ENCODE measurements around the gene BMP6. TPM values are rescaled to one million over a fixed set of nuclear protein-coding genes. Genes with fewer than 3 reads are reported as not detected.

BMP6 gene
- polyA plus RNA-seq, 3 donors: not detected

DNA sequence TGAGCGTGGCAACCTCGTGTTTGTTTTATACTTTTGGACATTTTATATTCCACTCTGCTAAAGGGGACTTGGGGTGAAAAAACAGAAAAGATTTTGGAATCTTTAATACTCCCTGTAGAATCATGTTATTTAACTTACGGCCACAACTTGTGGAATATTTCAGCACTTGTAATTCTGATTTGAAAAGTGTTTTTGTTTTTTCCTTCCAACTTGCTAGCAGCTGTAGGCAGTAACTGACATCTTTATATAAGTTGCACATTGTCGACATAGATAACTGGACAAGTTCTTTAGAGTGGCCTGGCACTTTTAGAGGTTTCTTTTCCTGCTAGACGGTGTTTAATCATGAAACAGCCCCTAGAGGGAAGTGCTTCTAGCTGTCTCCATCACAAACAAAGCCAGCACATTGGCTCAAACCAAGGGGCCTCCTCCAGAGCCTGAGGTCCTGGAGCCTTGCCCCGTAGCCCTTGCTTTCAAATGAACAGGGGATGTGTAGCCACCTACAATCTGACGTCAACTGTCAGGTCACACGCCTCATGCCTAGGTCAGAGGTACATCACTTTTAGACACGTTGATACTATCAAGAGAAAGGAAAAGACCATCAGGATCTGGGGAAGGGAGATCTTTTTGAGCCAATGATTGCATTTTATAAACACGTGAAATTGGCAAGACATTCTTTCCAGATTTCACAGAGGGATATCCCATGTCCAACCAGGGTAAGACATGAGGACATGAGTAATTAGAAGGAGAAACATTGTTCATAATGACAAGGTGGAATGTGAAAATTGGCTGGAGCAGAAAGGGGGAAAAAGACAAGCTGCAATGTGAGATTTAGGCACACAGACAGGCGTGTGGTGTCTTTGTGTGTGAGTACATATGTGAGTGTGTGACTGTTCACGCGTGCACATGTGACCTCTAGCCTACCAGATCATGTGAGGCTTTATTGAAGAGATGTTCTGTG lies 92.6 kb downstream of the BMP6 start:
- Histone ChIP-seq H4K20me1 (ENCODE audit: insufficient read depth, low read length) (no peaks in the 10 kb centered on the region), H3K27ac (ENCODE audit: low read depth in 1 of 2, low read length in 2 of 2) (no peak overlapping the region), H2AFZ (ENCODE audit: insufficient read depth, low read depth, low read length, poor library complexity, severe bottlenecking) (no peak overlapping the region), H3K9ac (ENCODE audit: insufficient read depth, low read length, poor library complexity, severe bottlenecking) (no peak overlapping the region), H3K4me2 (replicated peaks; ENCODE audit: extremely low read depth, low read length, poor library complexity, severe bottlenecking) (no peak overlapping the region), H3K79me2 (ENCODE audit: insufficient read depth, low read length) (no peaks in the 10 kb centered on the region), H3K36me3 (replicated peaks in 1 of 2; ENCODE audit: control insufficient read depth in 1 of 2, insufficient read depth in 2 of 2, low read length in 2 of 2) (no peaks in the 10 kb centered on the region), H3K9me3 (replicated peaks in 1 of 2; ENCODE audit: control insufficient read depth in 1 of 2, insufficient read depth in 1 of 2, low read length in 2 of 2) (no peaks in the 10 kb centered on the region), H3K4me1 (ENCODE audit: control insufficient read depth in 1 of 2, insufficient read depth in 2 of 2, low read length in 2 of 2) (no peaks in the 10 kb centered on the region), H3K4me3 (replicated peaks in 1 of 3; ENCODE audit: low read depth in 2 of 3, low read length in 3 of 3) (no peak overlapping the region), H3K27me3 (ENCODE audit: control insufficient read depth in 2 of 2, insufficient read depth in 2 of 2, low read length in 2 of 2) (no peaks in the 10 kb centered on the region)
- Mint-ChIP-seq H3K4me3 (no peak overlapping the region), H3K4me1 (no peaks in the 10 kb centered on the region), H3K36me3 (no peaks in the 10 kb centered on the region), H3K27me3 (ENCODE audit: low read depth in 3 of 3) (peaks cover 0 to 3% (median 0%) of the 10 kb centered on the region in 3 donors), H3K9me3 (peaks cover 0 to 2% (median 0%) of the 10 kb centered on the region in 7 donors), H3K27ac (no peak overlapping the region)
- DNase-seq: no peak
- TF ChIP-seq, protein P1, sequence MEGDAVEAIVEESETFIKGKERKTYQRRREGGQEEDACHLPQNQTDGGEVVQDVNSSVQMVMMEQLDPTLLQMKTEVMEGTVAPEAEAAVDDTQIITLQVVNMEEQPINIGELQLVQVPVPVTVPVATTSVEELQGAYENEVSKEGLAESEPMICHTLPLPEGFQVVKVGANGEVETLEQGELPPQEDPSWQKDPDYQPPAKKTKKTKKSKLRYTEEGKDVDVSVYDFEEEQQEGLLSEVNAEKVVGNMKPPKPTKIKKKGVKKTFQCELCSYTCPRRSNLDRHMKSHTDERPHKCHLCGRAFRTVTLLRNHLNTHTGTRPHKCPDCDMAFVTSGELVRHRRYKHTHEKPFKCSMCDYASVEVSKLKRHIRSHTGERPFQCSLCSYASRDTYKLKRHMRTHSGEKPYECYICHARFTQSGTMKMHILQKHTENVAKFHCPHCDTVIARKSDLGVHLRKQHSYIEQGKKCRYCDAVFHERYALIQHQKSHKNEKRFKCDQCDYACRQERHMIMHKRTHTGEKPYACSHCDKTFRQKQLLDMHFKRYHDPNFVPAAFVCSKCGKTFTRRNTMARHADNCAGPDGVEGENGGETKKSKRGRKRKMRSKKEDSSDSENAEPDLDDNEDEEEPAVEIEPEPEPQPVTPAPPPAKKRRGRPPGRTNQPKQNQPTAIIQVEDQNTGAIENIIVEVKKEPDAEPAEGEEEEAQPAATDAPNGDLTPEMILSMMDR (IDR thresholded peaks at IDR 0.05): no peak
- WGBS (ENCODE audit: insufficient coverage): 86% methylated on average over 7 of the region's 13 CpGs
- intact Hi-C loops (cut with micrococcal nuclease): no loop called here

DNA sequence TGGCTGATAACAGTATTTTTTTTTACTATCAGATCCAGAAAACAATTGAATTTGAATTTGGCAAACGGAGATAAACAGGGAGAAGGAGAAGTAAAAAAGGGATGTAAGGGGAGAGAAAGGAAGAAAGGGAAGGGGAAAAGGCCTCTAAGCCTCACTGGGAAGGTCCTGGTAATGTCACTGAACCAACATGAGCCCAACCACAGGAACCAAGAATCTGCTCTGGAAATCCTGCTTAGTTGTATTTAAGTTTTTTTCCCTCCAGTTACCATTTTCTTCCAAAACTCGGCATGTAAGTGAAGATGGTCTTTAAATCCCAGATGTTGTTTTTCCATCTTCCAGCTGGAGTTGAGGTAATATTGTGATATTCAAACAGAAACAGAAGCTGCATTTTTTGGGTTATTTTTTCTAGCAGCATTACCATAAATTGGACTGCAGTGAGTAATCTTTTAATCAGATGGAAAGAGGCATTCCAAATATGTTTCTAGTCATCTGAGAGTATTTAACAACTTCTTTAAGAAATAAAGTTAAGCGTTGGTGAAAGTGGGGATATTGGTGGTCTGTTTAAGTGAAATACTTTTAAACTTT lies 93.6 kb downstream of the BMP6 start:
- H4K20me1 ChIP-seq (ENCODE audit: insufficient read depth, low read length): no peaks in the 10 kb centered on the region
- H3K9me3 ChIP-seq (replicated peaks in 1 of 2; ENCODE audit: control insufficient read depth in 1 of 2, insufficient read depth in 1 of 2, low read length in 2 of 2): no peaks in the 10 kb centered on the region
- no CpG with 5 or more reads among the region's 3 CpGs for WGBS (ENCODE audit: insufficient coverage)
- no peaks in the 10 kb centered on the region for H3K36me3 ChIP-seq (replicated peaks in 1 of 2; ENCODE audit: control insufficient read depth in 1 of 2, insufficient read depth in 2 of 2, low read length in 2 of 2)
- no peak overlapping the region for H3K27ac Mint-ChIP-seq
- H3K4me3 ChIP-seq (replicated peaks in 1 of 3; ENCODE audit: low read depth in 2 of 3, low read length in 3 of 3): no peak overlapping the region
- no peaks in the 10 kb centered on the region for H3K4me1 Mint-ChIP-seq
- no peaks in the 10 kb centered on the region for H3K27me3 ChIP-seq (ENCODE audit: control insufficient read depth in 2 of 2, insufficient read depth in 2 of 2, low read length in 2 of 2)
- no peaks in the 10 kb centered on the region for H3K4me1 ChIP-seq (ENCODE audit: control insufficient read depth in 1 of 2, insufficient read depth in 2 of 2, low read length in 2 of 2)
- H3K27ac ChIP-seq (ENCODE audit: low read depth in 1 of 2, low read length in 2 of 2): no peak overlapping the region
- no peak overlapping the region for H3K4me2 ChIP-seq (replicated peaks; ENCODE audit: extremely low read depth, low read length, poor library complexity, severe bottlenecking)
- peaks cover 0 to 6% (median 0%) of the 10 kb centered on the region in 3 donors for H3K27me3 Mint-ChIP-seq (ENCODE audit: low read depth in 3 of 3)
- intact Hi-C loops (cut with micrococcal nuclease): no loop called here
- no peak overlapping the region for H2AFZ ChIP-seq (ENCODE audit: insufficient read depth, low read depth, low read length, poor library complexity, severe bottlenecking)
- peaks cover 0 to 2% (median 0%) of the 10 kb centered on the region in 7 donors for H3K9me3 Mint-ChIP-seq
- H3K9ac ChIP-seq (ENCODE audit: insufficient read depth, low read length, poor library complexity, severe bottlenecking): no peak overlapping the region
- no peaks in the 10 kb centered on the region for H3K79me2 ChIP-seq (ENCODE audit: insufficient read depth, low read length)
- TF ChIP-seq, protein P1 (IDR thresholded peaks at IDR 0.05): no peak
- no peak overlapping the region for H3K4me3 Mint-ChIP-seq
- H3K36me3 Mint-ChIP-seq: no peaks in the 10 kb centered on the region
- no peak for DNase-seq

Measured in CD14-positive monocyte (primary cell).